AG04449 (cell line): ENCODE measurements around the gene PRKAG2.

Experiments used
- CTCF ChIA-PET: fragments of 350-600 bp; formaldehyde crosslinking; extraction: SDS; loops from one replicate; lab custom pipeline; 2021; ENCODE audit warnings: antibody characterized with exemption; lab: Yijun Ruan, JAX
- POLR2A ChIA-PET: fragments of 400-600, 350-600 bp; formaldehyde crosslinking; extraction: SDS; loops from one replicate; lab custom pipeline; 2020; ENCODE audit warnings: antibody characterized with exemption, inconsistent platforms; lab: Yijun Ruan, JAX
- DNase-seq: peaks from one replicate; pipeline ENCODE4 v3.0.0-alpha.2; 2010; ENCODE audit warnings: low read depth, low spot score
- H3K4me3 ChIP-seq: 2 replicates; pipeline ENCODE4 v1.5.1; 2011; ENCODE audit warnings: low read depth, mild to moderate bottlenecking, control low read depth, low read length
- CTCF ChIP-seq: IDR thresholded peaks from one replicate; pipeline ENCODE4 v1.5.1; 2011; ENCODE audit warnings: mild to moderate bottlenecking, moderate library complexity, low read length, control low read depth, inconsistent platforms; ENCODE audit not compliant: insufficient read depth; ENCODE audit errors: missing control alignments

PRKAG2 gene

GRCh38 chr7:151775547-151776443 is 101.1 kb downstream of the PRKAG2 start:
- no peak overlapping the region for H3K4me3 ChIP-seq
- POLR2A ChIA-PET: no interaction called here
- no peak for TF ChIP-seq CTCF
- no peak for DNase-seq
- CTCF ChIA-PET: interaction anchor here (0.6 to 4.0 kb wide), 8 partner anchors 8 to 460 kb away, joined by 3 to 23 read pairs (median 4); no protein-coding TSS in a partner anchor

GRCh38 chr7:151774951-151775350 is 102.0 kb downstream of the PRKAG2 start:
- TF ChIP-seq CTCF: no peak
- no peak overlapping the region for H3K4me3 ChIP-seq
- ChIA-PET POLR2A (no interaction called here), CTCF (interaction anchor here (1.2 to 7.8 kb wide), 3 partner anchors 7 to 21 kb away, joined by 3 to 65 read pairs (median 3); no protein-coding TSS in a partner anchor)
- no peak for DNase-seq

- POLR2A ChIA-PET: no interaction called here
- CTCF ChIA-PET: interaction anchor here (1.3 to 7.8 kb wide), 2 partner anchors 9 to 14 kb away, joined by 5 to 65 read pairs; no protein-coding TSS in a partner anchor
- DNase-seq: no peak
- TF ChIP-seq CTCF: no peak
- no peak overlapping the region for H3K4me3 ChIP-seq
Measured at GRCh38 chr7:151773797-151774196, 103.1 kb downstream of the PRKAG2 start.

GRCh38 chr7:151770232-151770631 is 106.7 kb downstream of the PRKAG2 start:
- POLR2A ChIA-PET: no interaction called here
- TF ChIP-seq CTCF: no peak
- no peak for DNase-seq
- H3K4me3 ChIP-seq: no peak overlapping the region
- CTCF ChIA-PET: interaction anchor here (0.9 to 7.8 kb wide), 6 partner anchors 10 to 455 kb away, joined by 3 to 65 read pairs (median 4); no protein-coding TSS in a partner anchor

- ChIA-PET POLR2A (no interaction called here), CTCF (interaction anchor here (0.9 to 7.8 kb wide), 3 partner anchors 9 to 454 kb away, joined by 3 to 65 read pairs (median 47); no protein-coding TSS in a partner anchor)
- no peak for TF ChIP-seq CTCF
- no peak for DNase-seq
- H3K4me3 ChIP-seq: no peak overlapping the region
Measured at GRCh38 chr7:151769188-151769821, 107.6 kb downstream of the PRKAG2 start.

GRCh38 chr7:151768805-151769187 is 108.1 kb downstream of the PRKAG2 start:
- TF ChIP-seq CTCF: no peak
- ChIA-PET POLR2A (no interaction called here), CTCF (interaction anchor here (1.9 to 7.8 kb wide), 3 partner anchors 9 to 14 kb away, joined by 8 to 65 read pairs (median 47); no protein-coding TSS in a partner anchor)
- no peak for DNase-seq
- no peak overlapping the region for H3K4me3 ChIP-seq
